GM12873 (cell line): Measurements from ENCODE around the gene SEH1L.

Experiments used
- TF ChIP-seq, protein P1 (sequence below): IDR thresholded peaks from 2 replicates; pipeline ENCODE4 v1.5.1; 2012; ENCODE audit warnings: low read depth, mild to moderate bottlenecking, moderate library complexity, low read length, control low read depth; ENCODE audit not compliant: insufficient read depth; ENCODE audit errors: missing control alignments

SEH1L gene, protein sequence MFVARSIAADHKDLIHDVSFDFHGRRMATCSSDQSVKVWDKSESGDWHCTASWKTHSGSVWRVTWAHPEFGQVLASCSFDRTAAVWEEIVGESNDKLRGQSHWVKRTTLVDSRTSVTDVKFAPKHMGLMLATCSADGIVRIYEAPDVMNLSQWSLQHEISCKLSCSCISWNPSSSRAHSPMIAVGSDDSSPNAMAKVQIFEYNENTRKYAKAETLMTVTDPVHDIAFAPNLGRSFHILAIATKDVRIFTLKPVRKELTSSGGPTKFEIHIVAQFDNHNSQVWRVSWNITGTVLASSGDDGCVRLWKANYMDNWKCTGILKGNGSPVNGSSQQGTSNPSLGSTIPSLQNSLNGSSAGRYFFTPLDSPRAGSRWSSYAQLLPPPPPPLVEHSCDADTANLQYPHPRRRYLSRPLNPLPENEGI

GRCh38 chr18:12947285-12948049, at the start of gene SEH1L:
Gene SEH1L (plus strand): TSS chr18:12948011. CDS start chr18:12948122, 111 bp downstream.
- TF ChIP-seq, protein P1, sequence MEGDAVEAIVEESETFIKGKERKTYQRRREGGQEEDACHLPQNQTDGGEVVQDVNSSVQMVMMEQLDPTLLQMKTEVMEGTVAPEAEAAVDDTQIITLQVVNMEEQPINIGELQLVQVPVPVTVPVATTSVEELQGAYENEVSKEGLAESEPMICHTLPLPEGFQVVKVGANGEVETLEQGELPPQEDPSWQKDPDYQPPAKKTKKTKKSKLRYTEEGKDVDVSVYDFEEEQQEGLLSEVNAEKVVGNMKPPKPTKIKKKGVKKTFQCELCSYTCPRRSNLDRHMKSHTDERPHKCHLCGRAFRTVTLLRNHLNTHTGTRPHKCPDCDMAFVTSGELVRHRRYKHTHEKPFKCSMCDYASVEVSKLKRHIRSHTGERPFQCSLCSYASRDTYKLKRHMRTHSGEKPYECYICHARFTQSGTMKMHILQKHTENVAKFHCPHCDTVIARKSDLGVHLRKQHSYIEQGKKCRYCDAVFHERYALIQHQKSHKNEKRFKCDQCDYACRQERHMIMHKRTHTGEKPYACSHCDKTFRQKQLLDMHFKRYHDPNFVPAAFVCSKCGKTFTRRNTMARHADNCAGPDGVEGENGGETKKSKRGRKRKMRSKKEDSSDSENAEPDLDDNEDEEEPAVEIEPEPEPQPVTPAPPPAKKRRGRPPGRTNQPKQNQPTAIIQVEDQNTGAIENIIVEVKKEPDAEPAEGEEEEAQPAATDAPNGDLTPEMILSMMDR = no peak

- TF ChIP-seq, protein P1 = no peak
Observed at GRCh38 chr18:12904012-12904516, 43.7 kb upstream of the SEH1L start.

GRCh38 chr18:12906119-12906518, 41.7 kb upstream of the SEH1L start:
- TF ChIP-seq, protein P1 = no peak

- TF ChIP-seq, protein P1 = no peak
Observed at GRCh38 chr18:12906773-12907172, 41.0 kb upstream of the SEH1L start.

DNA sequence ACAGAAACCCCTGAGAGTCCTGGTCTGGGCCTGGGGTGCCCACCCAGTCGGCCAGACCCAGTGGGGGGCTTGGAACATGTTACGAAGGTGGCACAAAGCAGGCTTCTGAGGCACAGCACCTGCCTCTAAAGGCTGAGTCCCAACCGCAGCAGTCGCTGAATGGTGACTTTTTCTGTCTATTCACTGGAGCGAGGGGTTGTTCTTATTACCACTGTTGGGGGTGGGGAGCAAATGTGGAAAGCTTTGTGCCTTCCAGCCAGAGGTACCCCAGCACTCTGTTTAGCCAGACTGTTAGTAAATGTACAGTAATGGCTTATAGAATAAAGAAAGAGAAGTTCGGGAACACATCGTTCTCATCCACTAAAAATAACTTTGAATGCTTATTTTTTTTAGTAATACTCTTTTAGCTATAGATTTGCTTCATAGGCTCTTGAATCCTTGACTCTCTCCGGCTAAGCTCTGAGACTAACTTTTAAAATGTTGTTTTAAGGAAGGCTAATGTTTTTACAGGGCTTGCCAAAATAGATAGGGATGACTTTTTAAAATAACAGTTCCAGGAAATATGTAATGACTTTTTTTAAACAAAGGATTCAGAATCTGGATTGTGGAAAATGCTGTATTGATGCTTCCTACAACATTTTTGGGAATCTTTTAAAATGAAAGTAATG, 40.4 kb upstream of the SEH1L start:
- TF ChIP-seq, protein P1 = no peak

- TF ChIP-seq, protein P1 = no peak
Observed at GRCh38 chr18:12908706-12909105, 39.1 kb upstream of the SEH1L start.
